Measurements from ENCODE around the gene MAML2.

DNA sequence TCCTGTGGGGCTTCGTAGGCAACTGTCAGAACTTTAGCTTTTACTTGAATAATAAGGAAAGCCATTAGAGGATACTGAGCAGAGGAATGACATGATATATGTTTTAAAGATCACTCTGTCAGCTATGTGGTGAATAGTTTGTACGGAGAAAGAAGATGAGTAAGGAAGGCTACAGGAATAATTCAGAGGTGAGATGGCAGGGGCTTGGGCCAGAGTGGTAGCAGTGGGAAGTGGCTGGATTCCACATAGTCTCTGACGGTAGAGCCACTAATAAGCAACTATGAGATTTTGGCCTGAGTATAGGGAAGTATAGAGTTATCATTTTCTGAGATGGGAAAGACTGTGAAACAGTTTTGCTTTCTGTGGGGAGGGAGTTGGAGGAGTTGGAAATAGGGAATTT lies 325.1 kb downstream of the MAML2 start:
- no peak for TF ChIP-seq CTCF (IDR thresholded peaks at IDR 0.05)
- no peak for TF ChIP-seq POLR2A (IDR thresholded peaks at IDR 0.05)
